Upper lobe of left lung (tissue), 6 donors: ENCODE measurements around the gene VCAM1. TPM values are rescaled to one million over a fixed set of nuclear protein-coding genes. Genes with fewer than 3 reads are reported as not detected.
A peak's percentile ranks its signal among the peaks of the same experiment; 100 is the strongest.

Experiments
- ATAC-seq, 2 donors: fragments of 200-7000 bp; cut with Tn5 transposase; one replicate each; pipeline ENCODE4 v1.9.1; 2022; ENCODE audit warnings: mild to moderate bottlenecking in 2 of 2, moderate library complexity in 2 of 2; ENCODE audit not compliant: low FRiP score in 2 of 2
- DNase-seq, 2 donors: peaks; one replicate each; pipeline ENCODE4 v3.0.0-alpha.2; 2019 to 2020
- H3K27ac ChIP-seq, 4 donors: fragments of 200-600 bp; sonication (generic); one replicate each; pipeline ENCODE4 v1.5.1; 2016 to 2019
- H3K27me3 ChIP-seq, 4 donors: fragments of 200-600 bp; sonication (generic); one replicate each; pipeline ENCODE4 v1.5.1; 2017 to 2019
- H3K36me3 ChIP-seq, 4 donors: fragments of 200-600 bp; sonication (generic); one replicate each; pipeline ENCODE4 v1.5.1; 2016 to 2019
- H3K4me1 ChIP-seq, 4 donors: fragments of 200-600 bp; sonication (generic); one replicate each; pipeline ENCODE4 v1.5.1; 2018 to 2019
- H3K4me3 ChIP-seq, 4 donors: fragments of 200-600 bp; sonication (generic); one replicate each; pipeline ENCODE4 v1.5.1; 2017 to 2019; ENCODE audit warnings: mild to moderate bottlenecking in 2 of 4, moderate library complexity in 1 of 4
- H3K9me3 ChIP-seq, 4 donors: fragments of 200-600 bp; sonication (generic); one replicate each; pipeline ENCODE4 v1.5.1; 2018 to 2019
- EP300 ChIP-seq, 4 donors: sonication (generic); formaldehyde crosslinking; IDR thresholded peaks; one replicate each; pipeline ENCODE4 v1.5.1; 2017; ENCODE audit warnings: antibody characterized with exemption in 4 of 4, control low read depth in 2 of 4
- POLR2A ChIP-seq, 4 donors: fragments of 450-650 bp; IDR thresholded peaks; one replicate each; pipeline ENCODE4 v1.5.1; 2016 to 2017; ENCODE audit warnings: antibody characterized with exemption in 4 of 4, mild to moderate bottlenecking in 2 of 4
- POLR2AphosphoS5 ChIP-seq, 2 donors: sonication (generic); formaldehyde crosslinking; IDR thresholded peaks; one replicate each; pipeline ENCODE4 v1.5.1; 2017; ENCODE audit warnings: antibody characterized with exemption in 2 of 2
- WGBS, 2 donors: methylation state at CpG; one replicate each; pipeline ENCODE4 v1.1.5; 2017 to 2018; 5-methylcytosine and 5-hydroxymethylcytosine counted together
- total RNA-seq, 6 donors: library from RNA; depleted of rRNA in 4 of 6; stranded (reverse); fragments of >200 nt in 4 of 6; gene quantifications; one replicate each; pipeline versions ENCODE4 v1.1.0 to v1.2.1, GENCODE V29; 2016 to 2021
- TF ChIP-seq, protein P1 (sequence below), 6 experiments: fragments of 450-650 bp in 4 of 6; fragments of 200-600 bp in 2 of 6; sonication (generic) in 2 of 6; IDR thresholded peaks; one replicate each; pipeline ENCODE4 v1.5.1; 2016 to 2019; ENCODE audit warnings: antibody characterized with exemption in 6 of 6
- donor health status: DM: no; HTN: no; CAD: no; lungs with moderate emphysema.
- donor health status: DM: no; HTN: yes; CAD: no; lungs with severe emphysema.

VCAM1 gene
- total RNA-seq, 6 donors from 2014 or later: 1.0 to 12.5 (median 3.2) TPM

- ATAC-seq (no peak), DNase-seq (no peak)
- WGBS, 2 donors: 43 to 51% methylated on average over 1 of the region's 1 CpG
- H3K4me1 ChIP-seq: no peaks in the 10 kb centered on the region
- TF ChIP-seq POLR2A (IDR thresholded peaks at IDR 0.05): no peak
- no peaks in the 10 kb centered on the region for H3K36me3 ChIP-seq
- H3K9me3 ChIP-seq: no peaks in the 10 kb centered on the region
- H3K4me3 ChIP-seq: no peak overlapping the region
- no peaks in the 10 kb centered on the region for H3K27me3 ChIP-seq
- no peak overlapping the region for H3K27ac ChIP-seq
Measured at GRCh38 chr1:100714599-100714998, 4.9 kb upstream of the VCAM1 start.

- Histone ChIP-seq H3K27me3 (no peaks in the 10 kb centered on the region), H3K4me3 (no peak overlapping the region), H3K9me3 (no peaks in the 10 kb centered on the region), H3K4me1 (no peaks in the 10 kb centered on the region), H3K36me3 (no peaks in the 10 kb centered on the region), H3K27ac (no peak overlapping the region)
- 91 to 98% methylated on average over 6 of the region's 6 CpGs for WGBS, 2 donors
- ATAC-seq (no peak), DNase-seq (no peak)
- TF ChIP-seq, protein P1, sequence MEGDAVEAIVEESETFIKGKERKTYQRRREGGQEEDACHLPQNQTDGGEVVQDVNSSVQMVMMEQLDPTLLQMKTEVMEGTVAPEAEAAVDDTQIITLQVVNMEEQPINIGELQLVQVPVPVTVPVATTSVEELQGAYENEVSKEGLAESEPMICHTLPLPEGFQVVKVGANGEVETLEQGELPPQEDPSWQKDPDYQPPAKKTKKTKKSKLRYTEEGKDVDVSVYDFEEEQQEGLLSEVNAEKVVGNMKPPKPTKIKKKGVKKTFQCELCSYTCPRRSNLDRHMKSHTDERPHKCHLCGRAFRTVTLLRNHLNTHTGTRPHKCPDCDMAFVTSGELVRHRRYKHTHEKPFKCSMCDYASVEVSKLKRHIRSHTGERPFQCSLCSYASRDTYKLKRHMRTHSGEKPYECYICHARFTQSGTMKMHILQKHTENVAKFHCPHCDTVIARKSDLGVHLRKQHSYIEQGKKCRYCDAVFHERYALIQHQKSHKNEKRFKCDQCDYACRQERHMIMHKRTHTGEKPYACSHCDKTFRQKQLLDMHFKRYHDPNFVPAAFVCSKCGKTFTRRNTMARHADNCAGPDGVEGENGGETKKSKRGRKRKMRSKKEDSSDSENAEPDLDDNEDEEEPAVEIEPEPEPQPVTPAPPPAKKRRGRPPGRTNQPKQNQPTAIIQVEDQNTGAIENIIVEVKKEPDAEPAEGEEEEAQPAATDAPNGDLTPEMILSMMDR (IDR thresholded peaks at IDR 0.05): no peak
- TF ChIP-seq POLR2A (IDR thresholded peaks at IDR 0.05) (no peak), POLR2AphosphoS5 (IDR thresholded peaks at IDR 0.05) (no peak)
Measured at GRCh38 chr1:100717218-100717617, 2.3 kb upstream of the VCAM1 start.

DNA sequence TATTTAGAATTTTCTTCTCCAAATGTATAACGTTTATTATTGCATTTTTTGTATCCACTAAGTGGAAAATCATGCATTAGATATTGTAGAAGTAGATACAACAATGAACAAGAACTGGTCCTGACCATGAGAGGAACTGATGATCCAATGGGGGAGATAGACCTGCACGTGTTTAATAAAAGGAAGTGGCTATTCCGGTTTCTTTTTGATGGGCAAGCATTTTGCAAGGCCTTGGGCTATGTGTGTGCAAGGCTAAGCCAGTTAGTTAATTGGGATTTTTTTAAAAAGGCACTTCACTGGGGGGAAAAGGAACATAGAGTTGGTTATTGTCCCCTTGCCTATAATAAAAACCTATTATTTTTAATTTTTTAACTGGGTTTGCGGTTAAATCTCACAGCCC is 961 bp upstream of the VCAM1 start:
- WGBS, 2 donors: 63 to 68% methylated on average over 4 of the region's 4 CpGs
- TF ChIP-seq POLR2AphosphoS5 (IDR thresholded peaks at IDR 0.05): no peak
- TF ChIP-seq POLR2A (IDR thresholded peaks at IDR 0.05): no peak
- TF ChIP-seq EP300 (IDR thresholded peaks at IDR 0.05): no peak
- TF ChIP-seq, protein P1 (IDR thresholded peaks at IDR 0.05): no peak
- no peaks in the 10 kb centered on the region for H3K36me3 ChIP-seq
- ATAC-seq (peak in 1 of 2 donors; percentile 60), DNase-seq (no peak)
- no peak overlapping the region for H3K4me3 ChIP-seq
- H3K4me1 ChIP-seq: no peaks in the 10 kb centered on the region
- no peaks in the 10 kb centered on the region for H3K27me3 ChIP-seq
- H3K9me3 ChIP-seq: no peaks in the 10 kb centered on the region
- no peak overlapping the region for H3K27ac ChIP-seq

GRCh38 chr1:100720101-100720500 is 559 bp downstream of the VCAM1 start:
- DNase-seq (no peak), ATAC-seq (no peak)
- no peak for TF ChIP-seq POLR2A (IDR thresholded peaks at IDR 0.05)
- no peak for TF ChIP-seq EP300 (IDR thresholded peaks at IDR 0.05)
- TF ChIP-seq, protein P1 (IDR thresholded peaks at IDR 0.05): no peak
- no peak for TF ChIP-seq POLR2AphosphoS5 (IDR thresholded peaks at IDR 0.05)
- H3K4me1 ChIP-seq: no peaks in the 10 kb centered on the region
- H3K27ac ChIP-seq: no peak overlapping the region
- 54 to 73% methylated on average over 3 of the region's 3 CpGs for WGBS, 2 donors
- H3K9me3 ChIP-seq: no peaks in the 10 kb centered on the region
- no peaks in the 10 kb centered on the region for H3K36me3 ChIP-seq
- peak overlapping the region in 2 of 4 donors; percentile 19 to 26 for H3K4me3 ChIP-seq
- no peaks in the 10 kb centered on the region for H3K27me3 ChIP-seq

DNA sequence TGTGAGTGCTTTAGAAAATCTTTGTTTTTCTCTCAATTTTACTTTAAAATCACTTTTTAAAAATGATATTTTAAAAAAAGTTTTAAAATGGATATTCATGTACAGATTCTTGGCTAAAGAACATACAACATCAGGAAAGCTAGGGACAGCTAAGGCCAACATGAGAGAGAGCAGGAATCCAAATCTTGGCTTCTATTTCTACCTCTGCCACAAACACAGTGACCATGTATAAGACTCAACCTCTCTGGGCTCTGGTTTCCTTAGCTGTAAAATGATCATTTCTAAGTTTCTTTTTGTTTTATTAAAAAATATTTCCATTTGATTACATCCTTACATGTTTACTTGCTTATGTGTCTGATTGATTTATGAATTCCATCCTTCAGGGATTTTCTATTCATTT is 1.2 kb downstream of the VCAM1 start:
- DNase-seq (no peak), ATAC-seq (no peak)
- TF ChIP-seq POLR2AphosphoS5 (IDR thresholded peaks at IDR 0.05) (no peak), POLR2A (IDR thresholded peaks at IDR 0.05) (no peak), EP300 (IDR thresholded peaks at IDR 0.05) (no peak)
- TF ChIP-seq, protein P1 (IDR thresholded peaks at IDR 0.05): no peak
- Histone ChIP-seq H3K27me3 (no peaks in the 10 kb centered on the region), H3K9me3 (no peaks in the 10 kb centered on the region), H3K27ac (no peak overlapping the region), H3K4me1 (no peaks in the 10 kb centered on the region), H3K4me3 (peak overlapping the region in 2 of 4 donors; percentile 19 to 26), H3K36me3 (no peaks in the 10 kb centered on the region)
